GM19035 (cell line): ENCODE data around the gene SLC25A23.

Experiments
- ATAC-seq: cut with Tn5 transposase; IDR thresholded peaks from one replicate; pipeline ENCODE4 v1.9.1; 2021; ENCODE audit not compliant: unreplicated experiment

Gene SLC25A23

DNA sequence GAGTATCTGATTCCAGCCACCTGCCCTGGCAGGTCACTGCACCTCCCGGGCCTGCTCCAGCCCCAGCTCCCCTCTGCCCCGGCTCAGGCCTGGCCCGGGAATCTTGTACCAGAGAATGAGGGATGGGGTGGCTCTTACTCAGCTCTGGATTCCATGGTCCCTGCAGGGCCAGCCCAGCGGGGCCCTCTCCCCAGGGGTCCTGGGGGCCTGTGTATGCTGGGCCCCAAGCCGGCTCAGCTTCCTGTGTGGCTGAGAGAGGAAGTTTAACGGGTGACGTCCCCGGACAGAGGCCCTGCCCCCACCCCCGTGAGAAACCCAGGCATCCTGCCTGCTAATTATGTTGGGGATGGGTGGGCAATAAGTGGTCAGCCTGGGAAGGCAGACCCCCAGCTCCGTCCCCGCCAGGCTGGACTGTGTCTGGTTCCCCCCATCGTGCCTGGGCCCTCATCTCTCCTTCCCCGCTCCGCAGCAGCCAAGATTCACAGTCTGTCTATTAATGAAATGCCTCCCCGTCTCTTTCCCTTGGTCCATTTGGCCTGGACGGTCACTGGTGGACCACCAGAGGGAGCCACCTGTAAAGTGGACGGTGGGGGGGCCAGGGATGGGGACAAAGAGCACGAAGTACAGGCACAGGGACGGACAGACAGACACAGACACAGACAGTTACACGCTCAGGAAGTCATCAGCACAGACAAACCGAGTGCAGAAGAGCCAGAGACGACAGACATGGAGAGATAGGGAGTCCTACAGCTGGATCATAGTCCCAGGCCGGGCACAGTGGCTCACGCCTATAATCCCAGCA is 22.1 kb upstream of the SLC25A23 start, which contains the start of gene DENND1C:
Gene DENND1C, minus strand, starts transcription at position 247 of the 802 bp plus-strand sequence. Its CDS starts 92 bp downstream, at position 155.
- ATAC-seq: peak; percentile 67

DNA sequence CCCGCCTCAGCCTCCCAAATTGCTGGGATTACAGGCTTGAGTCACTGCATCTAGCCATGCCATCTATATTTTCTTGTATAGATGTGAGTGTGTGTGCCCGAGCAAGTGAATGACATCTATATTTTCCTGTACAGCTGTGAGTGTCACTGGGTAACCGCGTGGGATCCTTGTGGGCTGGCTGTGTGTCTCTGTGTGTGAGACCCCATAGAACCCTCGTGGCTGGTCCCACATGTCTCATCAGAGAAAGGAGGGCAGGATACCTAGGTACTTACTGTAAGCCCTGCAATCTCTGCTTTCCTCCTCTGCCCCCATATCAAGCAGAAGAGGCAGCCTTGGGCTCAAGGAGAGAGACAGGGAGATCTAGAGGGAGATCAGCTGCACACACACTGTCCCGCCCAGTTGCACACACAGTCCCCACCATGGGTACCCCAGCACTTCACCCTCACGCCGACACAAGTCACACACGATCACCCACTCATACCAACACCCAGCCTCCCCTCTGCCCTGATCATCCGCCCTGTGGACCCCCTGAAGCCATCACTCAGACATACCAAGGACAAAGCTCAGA is 21.3 kb upstream of the SLC25A23 start:
- peak; percentile 24 for ATAC-seq

DNA sequence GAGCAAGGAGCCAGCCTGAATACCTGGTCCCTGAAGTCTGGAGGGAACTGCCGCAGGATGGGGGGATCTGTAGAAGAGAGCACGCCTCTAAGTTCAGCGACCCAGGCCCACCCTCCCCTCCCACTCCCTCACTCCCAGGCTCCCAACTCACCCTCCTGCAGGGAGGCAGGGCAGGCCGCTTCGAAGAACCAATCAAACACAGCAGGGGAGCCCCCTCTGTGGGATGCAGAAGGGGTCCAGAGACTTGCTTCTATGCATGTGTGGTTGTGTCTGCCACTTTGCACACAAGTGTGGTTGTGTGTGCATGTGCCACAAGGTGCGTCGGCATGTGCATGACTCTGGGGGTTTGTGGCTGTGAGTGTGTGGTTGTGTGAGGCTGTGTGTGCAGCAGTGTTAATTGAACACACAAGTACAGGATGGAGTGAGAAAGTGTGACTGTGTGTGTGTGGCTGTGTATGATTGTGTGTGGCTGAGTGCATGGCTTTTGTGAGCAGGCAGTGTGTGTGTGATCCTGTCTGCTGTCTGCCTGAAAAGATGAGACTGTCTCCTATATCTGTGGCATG is 20.3 kb upstream of the SLC25A23 start:
- ATAC-seq: no peak

DNA sequence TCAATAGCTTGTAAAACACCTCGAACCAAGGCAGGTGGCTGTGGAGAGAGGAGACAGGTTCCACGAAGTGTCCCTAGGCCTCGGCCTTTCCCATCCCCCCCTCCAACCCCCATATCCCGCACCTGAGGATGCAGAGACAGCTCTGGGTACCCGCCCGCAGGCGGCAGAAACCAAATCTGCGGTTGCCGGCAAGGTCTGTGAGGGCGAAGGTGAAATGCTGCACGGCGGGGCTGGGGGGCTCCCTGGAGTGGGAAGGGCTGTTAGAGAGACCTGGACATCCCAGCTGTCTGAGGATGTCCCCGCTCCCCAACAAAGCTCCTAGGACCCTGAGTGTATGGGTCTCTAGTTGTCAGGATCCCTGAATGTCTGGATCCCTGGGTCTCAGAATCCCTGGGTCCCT is 19.2 kb upstream of the SLC25A23 start:
- ATAC-seq: no peak

DNA sequence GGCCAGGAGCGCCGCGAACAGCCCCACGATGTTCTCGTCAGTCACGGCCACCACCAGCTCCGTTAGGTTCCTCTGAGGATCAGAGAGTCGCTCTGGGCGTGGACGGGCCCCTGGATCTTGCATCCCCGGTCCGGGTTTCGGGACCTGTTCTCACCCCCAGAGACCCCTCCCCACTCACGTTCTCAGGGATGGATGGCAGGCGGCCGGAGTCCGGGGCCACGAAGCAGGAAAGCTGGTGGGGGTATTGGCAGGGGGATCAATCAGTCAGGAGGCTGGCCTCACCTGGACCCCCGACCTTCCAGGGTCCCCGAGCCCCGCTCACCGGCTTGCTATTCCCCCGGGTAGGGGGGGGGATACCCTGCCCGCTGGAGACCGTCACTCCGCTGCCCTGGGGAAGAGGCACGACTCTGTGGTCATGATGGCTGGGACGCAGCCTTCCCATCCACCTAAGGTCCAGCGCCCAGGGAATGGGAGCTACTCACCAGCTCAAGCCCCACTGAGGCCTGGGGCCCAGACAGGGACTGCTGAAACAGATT is 17.4 kb upstream of the SLC25A23 start:
- no peak for ATAC-seq

DNA sequence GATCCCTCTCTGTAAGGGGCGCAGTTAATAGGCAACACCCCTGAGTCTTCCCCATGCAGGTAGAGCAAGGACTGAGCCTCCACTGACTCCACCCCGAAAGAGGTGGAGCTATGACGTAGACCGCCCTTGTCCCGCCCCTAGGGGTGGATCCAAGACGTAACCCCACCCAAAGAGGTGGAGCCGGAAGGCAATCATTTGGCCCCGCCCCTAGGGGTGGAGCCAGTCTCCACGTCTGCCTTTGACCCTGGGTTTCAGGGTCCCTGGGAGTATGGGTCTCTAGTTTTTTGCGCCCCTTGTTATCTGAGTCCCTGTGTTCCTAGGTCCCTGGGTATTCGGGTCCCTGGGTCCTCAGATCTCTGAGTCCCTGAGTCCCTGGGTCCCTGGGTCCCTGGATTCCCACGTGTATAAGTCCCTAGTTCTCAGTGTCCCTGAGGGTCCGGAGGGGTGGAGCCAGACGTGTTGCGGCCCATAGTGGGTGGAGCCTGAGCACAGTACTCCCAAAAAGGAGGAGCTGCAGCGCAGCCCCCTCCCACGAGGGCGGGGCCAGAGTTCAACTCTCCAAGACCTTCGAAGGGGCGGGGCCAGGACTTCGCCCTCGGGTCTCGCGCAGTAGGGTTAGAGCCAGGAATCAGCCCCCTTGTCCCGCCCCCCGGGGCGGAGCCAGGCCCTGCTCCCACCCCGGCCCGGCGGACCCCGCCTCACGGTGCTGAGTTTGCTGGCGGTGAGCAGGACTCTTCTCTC is 16.7 kb upstream of the SLC25A23 start:
- no peak for ATAC-seq

DNA sequence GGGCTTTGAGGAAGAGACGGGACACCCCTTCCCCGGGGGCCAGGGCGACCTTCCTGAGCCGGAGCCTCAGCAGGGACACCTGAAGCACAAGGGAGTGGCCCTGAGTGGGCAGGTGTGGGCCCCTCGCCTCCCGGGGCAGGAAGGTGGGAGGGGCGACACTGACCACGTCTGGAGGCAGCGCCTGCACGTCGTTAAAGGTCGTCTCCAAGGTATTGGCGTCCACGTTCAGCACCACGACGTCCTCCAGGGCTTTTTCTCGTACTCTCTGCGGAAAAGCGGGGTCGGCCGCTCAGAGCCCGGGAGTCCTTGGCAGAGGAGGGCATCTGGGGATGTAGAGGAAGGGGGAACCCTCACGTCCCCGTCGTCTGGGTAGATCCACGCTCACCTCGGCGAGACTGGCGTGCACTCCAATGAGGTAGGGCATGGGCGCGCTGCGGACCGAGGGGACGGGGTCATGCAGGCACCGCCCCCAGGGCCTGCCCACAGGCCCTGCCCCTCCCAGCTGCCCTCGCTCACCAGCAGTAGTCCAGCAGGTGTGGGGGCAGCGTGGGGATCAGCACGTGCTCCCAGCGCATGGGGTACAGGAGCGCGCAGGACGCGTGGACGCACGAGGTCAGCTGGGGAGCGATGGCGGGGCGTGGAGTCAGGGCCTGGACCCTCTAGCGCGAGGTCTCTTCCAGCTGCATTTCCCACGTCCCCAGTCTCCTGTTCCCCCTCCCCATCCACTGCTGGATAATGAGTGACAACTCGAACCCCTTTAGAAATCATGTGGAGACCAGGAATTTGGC is 15.9 kb upstream of the SLC25A23 start:
- ATAC-seq: no peak

DNA sequence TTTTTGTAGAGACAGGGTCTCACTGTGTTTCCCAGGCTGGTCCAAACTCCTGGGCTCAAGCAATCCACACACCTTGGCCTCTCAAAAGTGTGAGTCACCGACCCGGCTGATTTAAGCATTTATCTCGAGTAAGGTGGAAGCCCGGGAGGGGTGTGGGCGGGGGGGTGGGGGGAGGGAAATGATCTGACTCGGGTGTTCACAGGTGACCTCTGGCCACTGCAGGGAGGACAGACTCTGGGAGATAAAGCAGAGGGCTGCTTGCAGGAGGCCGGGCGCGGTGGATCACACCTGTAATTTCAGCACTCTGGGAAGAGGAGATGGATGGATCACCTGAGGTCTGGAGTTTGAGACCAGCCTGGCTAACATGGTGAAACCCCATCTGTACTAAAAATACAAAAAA is 14.1 kb upstream of the SLC25A23 start:
- no peak for ATAC-seq

DNA sequence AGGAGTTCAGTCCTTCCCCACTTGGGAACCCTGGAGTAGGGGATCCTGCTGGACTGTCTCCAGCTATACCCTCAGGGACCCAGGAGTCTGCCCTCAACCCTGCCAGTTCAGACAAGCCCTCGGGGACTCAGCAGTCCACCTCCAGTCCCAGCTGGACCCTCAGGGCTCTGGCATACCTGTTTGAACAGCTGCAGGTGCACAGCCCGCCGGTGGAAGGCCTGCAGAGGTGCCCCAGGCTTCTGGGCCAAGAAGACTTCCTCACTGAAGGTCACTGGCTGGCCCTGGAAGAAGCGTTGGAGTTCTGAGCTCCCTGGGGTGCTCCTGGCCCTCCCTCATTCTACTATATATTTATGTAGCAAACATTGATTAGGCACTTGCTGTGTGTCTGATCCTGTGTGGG is 13.1 kb upstream of the SLC25A23 start:
- no peak for ATAC-seq

DNA sequence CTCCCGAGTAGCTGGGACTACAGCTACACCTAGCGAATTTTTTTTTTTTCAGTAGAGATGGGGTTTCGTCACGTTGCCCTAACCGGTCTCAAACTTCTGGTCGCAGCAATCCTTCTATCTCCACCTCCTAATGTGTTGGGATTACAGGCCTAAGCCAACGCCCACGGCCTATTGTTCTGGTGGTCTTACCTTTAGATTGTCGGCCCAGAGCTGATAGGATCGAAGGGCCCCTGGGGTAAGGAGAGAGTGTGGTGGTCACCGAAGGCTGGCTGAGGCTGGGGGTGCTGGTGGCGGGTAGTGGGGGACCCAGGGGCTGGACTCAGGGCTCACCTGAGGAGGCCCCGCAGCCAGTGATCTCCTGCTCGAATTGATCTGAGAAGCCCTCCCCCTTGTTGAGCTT is 11.5 kb upstream of the SLC25A23 start:
- no peak for ATAC-seq

DNA sequence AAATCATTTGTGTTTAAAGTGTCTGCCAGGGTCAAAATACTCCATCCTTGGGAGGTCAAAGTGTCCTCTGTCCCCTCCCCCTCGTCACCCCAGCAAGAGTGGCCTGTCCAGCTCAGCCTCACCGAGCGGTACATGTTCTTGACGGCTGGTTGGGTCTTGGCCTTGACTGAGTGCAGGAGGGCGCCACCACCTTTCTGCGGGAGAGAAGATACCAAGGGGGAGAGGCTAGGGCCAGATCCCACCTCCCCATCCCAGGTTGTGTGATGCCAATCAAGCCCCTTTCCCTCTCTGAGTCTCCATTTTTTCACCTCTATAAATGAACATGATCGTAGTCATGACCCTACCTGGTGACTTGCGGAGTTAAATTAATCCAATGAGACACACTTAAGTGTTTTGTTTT is 10.6 kb upstream of the SLC25A23 start:
- ATAC-seq: no peak

DNA sequence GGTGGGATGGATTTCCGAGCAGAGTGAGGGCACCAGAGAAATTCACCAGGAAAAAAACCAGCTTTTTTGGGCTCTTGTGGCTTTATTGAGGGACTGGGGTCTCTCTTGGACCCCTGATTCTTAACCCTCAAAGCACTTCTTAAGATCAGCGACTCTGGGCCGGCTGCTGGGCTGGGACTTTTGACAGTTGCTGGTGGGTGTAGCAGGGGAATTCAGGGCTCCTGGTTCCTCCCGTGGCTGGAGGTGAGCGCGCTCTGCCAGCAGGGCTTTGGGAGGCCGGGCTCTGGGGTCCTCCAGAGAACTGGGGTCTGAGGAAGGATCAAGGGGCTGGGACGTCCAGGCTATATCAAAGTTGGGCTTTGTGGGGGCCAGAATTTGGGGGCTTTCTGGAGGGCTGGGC is 7.8 kb upstream of the SLC25A23 start:
- no peak for ATAC-seq

DNA sequence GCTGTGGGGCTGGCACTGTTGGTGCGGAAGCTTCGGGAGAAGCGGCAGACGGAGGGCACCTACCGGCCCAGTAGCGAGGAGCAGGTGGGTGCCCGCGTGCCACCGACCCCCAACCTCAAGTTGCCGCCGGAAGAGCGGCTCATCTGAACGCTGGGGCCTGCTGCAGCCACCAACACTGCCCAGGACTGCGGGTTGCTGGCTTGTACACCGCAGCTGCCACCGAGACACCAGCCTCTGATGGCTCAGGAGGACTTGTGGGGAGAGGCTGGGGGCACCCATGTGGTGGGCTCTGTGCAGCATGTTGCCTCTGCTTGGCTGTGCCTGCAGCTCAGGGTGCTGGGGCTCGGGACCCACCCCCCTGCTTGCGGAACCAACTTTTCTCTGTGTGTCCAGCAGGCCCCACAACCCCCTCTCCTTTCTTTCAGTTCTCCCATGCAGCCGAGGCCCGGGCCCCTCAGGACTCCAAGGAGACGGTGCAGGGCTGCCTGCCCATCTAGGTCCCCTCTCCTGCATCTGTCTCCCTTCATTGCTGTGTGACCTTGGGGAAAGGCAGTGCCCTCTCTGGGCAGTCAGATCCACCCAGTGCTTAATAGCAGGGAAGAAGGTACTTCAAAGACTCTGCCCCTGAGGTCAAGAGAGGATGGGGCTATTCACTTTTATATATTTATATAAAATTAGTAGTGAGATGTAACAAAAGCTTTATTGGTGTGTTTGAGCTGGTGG is 7.1 kb upstream of the SLC25A23 start:
- no peak for ATAC-seq

DNA sequence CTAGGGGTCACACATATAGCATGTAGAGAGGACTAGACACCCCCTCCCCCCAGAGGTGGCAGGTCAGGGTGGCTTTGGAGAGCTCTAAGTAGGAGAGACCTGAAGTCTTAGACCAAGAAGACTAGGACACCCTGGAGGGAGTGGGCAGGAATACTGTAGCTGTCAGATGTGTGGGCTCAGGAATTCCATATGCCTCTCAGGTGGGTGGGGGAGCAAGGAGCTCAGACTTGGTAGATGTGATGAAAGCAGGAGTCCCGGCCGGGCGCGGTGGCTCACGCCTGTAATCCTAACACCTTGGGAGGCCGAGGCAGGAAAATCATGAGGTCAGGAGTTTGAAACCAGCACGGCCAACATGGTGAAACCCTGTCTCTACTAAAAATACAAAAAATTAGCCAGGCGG is 6.1 kb upstream of the SLC25A23 start:
- no peak for ATAC-seq

DNA sequence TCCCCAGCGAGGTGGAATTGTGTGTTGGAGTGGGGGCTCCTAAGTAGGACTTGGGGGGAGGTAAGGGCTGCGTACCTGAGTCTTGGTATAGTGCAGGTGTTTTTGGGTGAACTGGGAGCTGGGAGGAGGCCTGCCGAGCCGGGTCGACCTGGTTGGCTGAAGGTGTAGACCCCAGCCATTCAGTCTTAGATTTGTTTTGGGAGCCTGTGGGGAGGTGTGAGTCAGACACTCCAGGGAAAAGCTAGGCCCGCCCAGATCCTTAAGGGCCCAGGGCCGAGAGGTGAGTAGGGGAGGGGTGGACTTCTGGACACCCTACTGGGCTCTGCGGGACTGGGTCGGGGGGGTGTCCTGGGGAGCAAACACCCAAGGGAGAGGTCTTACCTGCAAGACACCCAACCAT is 5.4 kb upstream of the SLC25A23 start:
- ATAC-seq: no peak

DNA sequence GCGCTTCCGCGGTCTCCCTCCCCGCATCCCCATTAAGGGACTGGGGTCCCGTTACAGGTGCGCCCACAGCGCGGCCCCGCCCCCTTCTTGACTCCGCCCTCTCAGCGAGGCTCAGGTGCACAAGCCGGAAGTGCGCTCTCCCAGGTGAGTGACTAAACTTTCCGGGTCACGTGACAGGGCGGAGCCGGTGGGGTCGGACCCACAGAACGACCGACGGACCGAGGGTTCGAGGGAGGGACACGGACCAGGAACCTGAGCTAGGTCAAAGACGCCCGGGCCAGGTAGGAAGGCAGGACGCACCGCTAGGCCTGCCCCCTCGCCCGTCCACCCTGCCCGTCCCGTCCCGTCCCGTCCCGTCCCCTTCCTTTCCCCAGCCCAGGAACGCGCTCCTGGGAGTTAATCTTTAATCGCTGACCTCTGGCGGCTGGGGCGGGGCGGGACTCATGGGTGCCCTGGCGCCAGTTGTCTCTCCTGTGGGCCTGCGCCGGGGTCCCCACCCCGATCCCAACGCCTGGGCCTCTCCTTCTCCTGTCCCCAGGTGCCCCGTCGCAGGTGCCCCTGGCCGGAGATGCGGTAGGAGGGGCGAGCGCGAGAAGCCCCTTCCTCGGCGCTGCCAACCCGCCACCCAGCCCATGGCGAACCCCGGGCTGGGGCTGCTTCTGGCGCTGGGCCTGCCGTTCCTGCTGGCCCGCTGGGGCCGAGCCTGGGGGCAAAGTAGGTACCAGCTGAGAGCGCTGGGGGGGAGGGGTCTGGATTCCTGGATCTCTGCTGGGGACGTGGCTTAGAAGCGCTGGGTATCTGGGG is 4.7 kb upstream of the SLC25A23 start, which contains the start of gene CRB3:
Gene CRB3, plus strand, starts transcription at position 202 of the 804 bp plus-strand sequence. Its CDS starts 431 bp downstream, at position 633.
- no peak for ATAC-seq

DNA sequence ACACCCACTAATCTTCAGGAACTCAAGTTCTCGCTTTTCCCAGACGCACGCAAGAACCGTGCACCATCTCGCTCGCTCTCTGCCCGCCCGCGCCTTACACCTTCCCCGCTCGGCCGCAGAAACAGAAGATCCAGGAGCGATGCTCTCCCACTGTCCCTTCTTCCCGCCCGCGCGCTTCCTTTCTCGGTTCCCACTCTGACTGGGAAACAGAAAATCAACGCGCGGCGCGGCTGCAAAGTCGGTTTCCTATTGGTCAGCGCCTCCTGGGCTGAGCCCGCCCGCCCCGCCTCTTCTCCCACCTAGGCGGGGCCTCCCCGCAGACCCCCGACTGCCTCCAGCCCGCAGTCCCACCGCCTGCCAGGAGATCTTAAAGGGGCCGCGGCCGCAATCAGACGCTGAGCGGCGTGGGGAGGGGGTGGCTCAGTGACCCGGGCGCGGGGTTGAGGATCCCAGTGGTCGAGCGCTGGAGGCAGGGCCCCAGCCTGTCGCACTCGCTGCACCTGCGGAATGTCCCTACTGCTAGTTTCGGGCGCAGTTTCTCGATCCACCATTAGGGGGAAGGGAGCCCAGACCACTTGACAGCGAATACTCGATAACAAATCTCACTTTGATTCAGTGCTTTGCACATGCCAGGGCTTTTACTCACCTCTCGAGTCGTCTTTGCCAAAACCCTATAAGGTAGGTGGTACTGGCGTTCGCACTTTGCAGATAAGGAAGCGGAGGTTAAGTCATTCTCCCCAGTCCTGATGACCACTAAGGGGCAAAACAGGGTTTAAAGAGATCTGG is 700 bp upstream of the SLC25A23 start:
- peak; percentile 75 for ATAC-seq

DNA sequence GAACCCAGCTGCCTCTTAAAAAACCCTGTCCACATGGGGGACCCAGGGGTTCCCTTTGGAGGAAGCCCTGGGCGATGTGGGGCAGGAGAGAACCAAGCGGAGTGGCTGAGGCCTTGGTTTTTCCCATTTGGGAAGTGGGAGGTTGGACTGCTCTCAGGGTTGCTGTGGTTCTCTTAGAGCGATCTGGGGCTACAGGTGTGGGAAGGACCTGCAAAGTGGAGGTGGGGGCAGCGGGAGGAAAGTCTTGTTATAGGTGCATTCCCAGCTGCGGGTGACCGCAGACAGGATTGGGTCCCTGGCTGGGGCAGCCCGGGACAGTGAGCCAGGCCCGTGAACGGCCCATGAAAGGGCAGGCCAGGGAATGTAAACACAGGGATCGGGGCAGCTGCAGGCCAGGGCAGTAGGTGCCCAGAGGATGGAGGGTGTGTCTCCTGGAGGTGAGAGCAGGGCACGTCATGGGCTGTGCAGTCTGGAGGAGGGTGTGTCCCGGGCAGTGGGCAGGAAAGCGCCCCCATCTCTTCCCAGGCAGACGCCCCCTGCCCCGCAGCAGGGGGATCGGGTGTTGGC is 814 bp downstream of the SLC25A23 start:
- ATAC-seq: no peak
